GM12878 (cell line): Measurements from ENCODE around the gene ATP6V0E2. TPM values are rescaled to one million over a fixed set of nuclear protein-coding genes. Genes with fewer than 3 reads are reported as not detected.

Experiments
- ATAC-seq: fragments of 200-7000 bp; cut with Tn5 transposase; 3 replicates; pipeline ENCODE4 v1.9.1; 2020; ENCODE audit warnings: mild to moderate bottlenecking, moderate library complexity
- BruUV-seq: library from RNA; stranded (reverse); fragments of 400-500 nt; replicated peaks from 2 replicates; lab custom pipeline; 2021; lab: Mats Ljungman, UMichigan
- CTCF ChIA-PET: fragments of 300-600 bp; sonication (Branson Sonifier 250); formaldehyde crosslinking; extraction: SDS; loops from one replicate; lab custom pipeline; 2021; ENCODE audit warnings: inconsistent platforms; lab: Yijun Ruan, JAX
- POLR2A ChIA-PET: fragments of 350-600 bp; formaldehyde crosslinking; extraction: SDS; loops from one replicate; lab custom pipeline; 2021; ENCODE audit warnings: inconsistent platforms; lab: Charles Lee
- RAD21 ChIA-PET: fragments of 300-600 bp; sonication (Branson Sonifier 250); formaldehyde crosslinking; loops from one replicate; lab custom pipeline; 2023; ENCODE audit warnings: antibody characterized with exemption; ENCODE audit not compliant: unreplicated experiment; lab: Charles Lee
- SMC1A ChIA-PET: fragments of 300-600 bp; sonication (Branson Sonifier 250); formaldehyde crosslinking; loops from one replicate; lab custom pipeline; 2023; ENCODE audit not compliant: unreplicated experiment, uncharacterized antibody; lab: Charles Lee
- DNase-seq: peaks from one replicate; pipeline ENCODE4 v3.0.0-alpha.2; 2011; ENCODE audit warnings: low read depth, low spot score
- FAIRE-seq: peaks from 3 replicates; lab custom pipeline; 2011; peaks lifted over from hg19 to GRCh38; lab: Jason Lieb, UNC
- H2AFZ ChIP-seq: 2 replicates; pipeline ENCODE4 v1.6.0; 2011; ENCODE audit warnings: low read depth, low read length, control low read depth; ENCODE audit not compliant: control insufficient read depth
- H3K27ac ChIP-seq: 2 replicates; pipeline ENCODE4 v1.5.1; 2011; ENCODE audit warnings: control low read depth; ENCODE audit not compliant: control insufficient read depth, insufficient read depth
- H3K27me3 ChIP-seq, 2 experiments: replicated peaks in 1 of 2; 2 replicates each; pipeline versions ENCODE4 v1.6.0 to v1.6.1; 2011; ENCODE audit warnings: low read length in 1 of 2; ENCODE audit not compliant: control insufficient read depth in 2 of 2, insufficient read depth in 2 of 2
- H3K36me3 ChIP-seq, 2 experiments: 2 replicates each; pipeline ENCODE4 v1.5.1; 2011; ENCODE audit warnings: low read length in 1 of 2; ENCODE audit not compliant: control insufficient read depth in 2 of 2, insufficient read depth in 2 of 2
- H3K4me1 ChIP-seq: 2 replicates; pipeline ENCODE4 v1.6.1; 2011; ENCODE audit warnings: mild to moderate bottlenecking, low read length, moderate library complexity, mixed read lengths; ENCODE audit not compliant: control insufficient read depth, insufficient read depth
- H3K4me2 ChIP-seq: 2 replicates; pipeline ENCODE4 v1.6.0; 2011; ENCODE audit warnings: control low read depth; ENCODE audit not compliant: control insufficient read depth, insufficient read depth
- H3K4me3 ChIP-seq: fragments of 200-600 bp; sonication (generic); 2 replicates; pipeline ENCODE4 v1.5.1; 2016
- H3K79me2 ChIP-seq: 2 replicates; pipeline ENCODE4 v1.6.0; 2011; ENCODE audit warnings: low read length; ENCODE audit not compliant: control insufficient read depth, insufficient read depth
- H3K9ac ChIP-seq: 2 replicates; pipeline ENCODE4 v1.8.0; 2011; ENCODE audit warnings: low read length, control low read depth, mixed read lengths; ENCODE audit not compliant: control insufficient read depth, insufficient read depth
- H3K9me3 ChIP-seq: replicated peaks from 3 replicates; pipeline ENCODE4 v1.5.1; 2011; ENCODE audit warnings: mild to moderate bottlenecking, low read length; ENCODE audit not compliant: control insufficient read depth, insufficient read depth
- H4K20me1 ChIP-seq: 2 replicates; pipeline ENCODE4 v1.6.0; 2011; ENCODE audit not compliant: control insufficient read depth, insufficient read depth
- ATF2 ChIP-seq: IDR thresholded peaks from 2 replicates; pipeline ENCODE4 v1.6.1; 2012; ENCODE audit warnings: low read length, inconsistent platforms
- CHD2 ChIP-seq: IDR thresholded peaks from 2 replicates; pipeline ENCODE4 v1.6.1; 2011; ENCODE audit warnings: low read depth, low read length, improper control_type of control experiment, borderline replicate concordance
- HSF1 ChIP-seq: fragments of 150-350 bp; IDR thresholded peaks from 2 replicates; pipeline ENCODE4 v1.6.1; 2014; ENCODE audit warnings: mild to moderate bottlenecking, low read depth, low read length
- MTA3 ChIP-seq: IDR thresholded peaks from 2 replicates; pipeline ENCODE4 v1.6.1; 2012; ENCODE audit warnings: low read length, inconsistent platforms, borderline replicate concordance
- MYC ChIP-seq: IDR thresholded peaks from 2 replicates; pipeline ENCODE4 v1.6.1; 2011; ENCODE audit warnings: mild to moderate bottlenecking, low read length, moderate library complexity, inconsistent platforms; ENCODE audit not compliant: insufficient read depth, insufficient replicate concordance, insufficient read length, severe bottlenecking
- PML ChIP-seq: IDR thresholded peaks from 2 replicates; pipeline ENCODE4 v1.6.1; 2012; ENCODE audit warnings: low read length, inconsistent platforms
- SMARCA5 ChIP-seq: fragments of 450-650 bp; IDR thresholded peaks from 2 replicates; pipeline ENCODE4 v1.6.1; 2017; ENCODE audit warnings: mild to moderate bottlenecking
- SP1 ChIP-seq: IDR thresholded peaks from one replicate; pipeline ENCODE4 v1.6.1; 2011; ENCODE audit warnings: low read depth, low read length
- ZBTB4 ChIP-seq: fragments of 450-650 bp; formaldehyde crosslinking; IDR thresholded peaks from 2 replicates; pipeline ENCODE4 v1.4.0; 2022; ENCODE audit warnings: mild to moderate bottlenecking, moderate library complexity
- WGBS: methylation state at CpG from one replicate; pipeline ENCODE4 v1.1.6; 2016; ENCODE audit warnings: low lambda C conversion rate; ENCODE audit not compliant: insufficient replicate concordance, insufficient coverage; ENCODE audit errors: missing lambda C conversion rate; 5-methylcytosine and 5-hydroxymethylcytosine counted together
- in situ Hi-C: fragments of 300-500 bp; cut with MboI; formaldehyde crosslinking; loops from 9 replicates; pipeline ENCODE4 v1.14.3; 2018; ENCODE audit warnings: mixed read lengths
- intact Hi-C: fragments of 100-400 bp; cut with micrococcal nuclease; formaldehyde crosslinking; loops from one replicate; pipeline ENCODE4 v1.14.2; 2022; ENCODE audit not compliant: unreplicated experiment
- polyA plus RNA-seq, 11 experiments: library from polyadenylated mRNA; depleted of rRNA in 4 of 11; unstranded in 6 of 11; stranded (reverse) in 5 of 11; fragments of >200 nt; fragmentation: Nextera tagmentation in 4 of 11; fragmentation: Illumina TruSeq in 1 of 11; extraction: Ambion mirVana in 4 of 11; extraction: Trizol in 1 of 11; gene quantifications; 1 replicate in 1 of 11; 2 replicates in 10 of 11; pipeline versions ENCODE4 v1.2.1 to v1.2.3, GENCODE V29; 2011 to 2016; ENCODE audit warnings: inconsistent platforms in 2 of 11, missing spikeins in 2 of 11, low read depth in 1 of 11
- total RNA-seq, 4 experiments: library from RNA; depleted of rRNA in 3 of 4; stranded (reverse); fragments of >200 nt in 3 of 4; fragmentation: Illumina TruSeq in 1 of 4; extraction: Trizol in 1 of 4; gene quantifications; 2 replicates each; pipeline versions ENCODE4 v1.2.1 to v1.2.3, GENCODE V29; 2013 to 2021

The ATP6V0E2 gene
- total and polyA plus RNA-seq, 10 of the 15 experiments (the other 5 are each of a cell fraction or from before 2014, with no cell fraction given) = 1.5 to 54.7 (median 27.6) TPM

GRCh38 chr7:149881328-149882247 is 7.8 kb downstream of the ATP6V0E2 start (continued):
- TF ChIP-seq SMARCA5 (no peak), HSF1 (no peak)
- TF ChIP-seq, all 136 proteins: peak for 0

- 67% methylated on average over 10 of the region's 11 CpGs for WGBS
- no peaks in the 10 kb centered on the region for H3K4me1 ChIP-seq
- no peak for TF ChIP-seq ZBTB4 (CRISPR knock-in tag)
- TF ChIP-seq CHD2 = no peak
- TF ChIP-seq PML = no peak
- no peak for TF ChIP-seq SP1
- TF ChIP-seq MYC = no peak
- TF ChIP-seq MTA3 = no peak
- no peak for TF ChIP-seq ATF2
- no peak overlapping the region for H3K9ac ChIP-seq
- intact Hi-C loops (no loop called here), in situ Hi-C loops (no loop called here)
- FAIRE-seq = no peak
- no peak overlapping the region for H2AFZ ChIP-seq
- H3K36me3 ChIP-seq = no peaks in the 10 kb centered on the region; a peak in 2 of 4 replicates
- H3K4me3 ChIP-seq = no peak overlapping the region
- no peaks in the 10 kb centered on the region for H3K79me2 ChIP-seq
- ChIA-PET SMC1A (interaction anchor here (1.4 kb wide), 1 partner anchor 15 kb away, joined by 4 read pairs; no protein-coding TSS in a partner anchor), RAD21 (no interaction called here), CTCF (interaction anchor here (0.7 to 1.2 kb wide), 2 partner anchors 35 to 220 kb away, joined by 3 read pairs; no protein-coding TSS in a partner anchor), POLR2A (no interaction called here)
- BruUV-seq = no TSS peak
- no peaks in the 10 kb centered on the region for H3K9me3 ChIP-seq
- no peaks in the 10 kb centered on the region for H4K20me1 ChIP-seq
- no peak overlapping the region for H3K27ac ChIP-seq
- DNase-seq = no peak
- H3K27me3 ChIP-seq = no peaks in the 10 kb centered on the region
- ATAC-seq = no peak
- no peak overlapping the region for H3K4me2 ChIP-seq
Measured at GRCh38 chr7:149882248-149883047, 8.7 kb downstream of the ATP6V0E2 start.
